HG02798 (cell line): ENCODE results near the gene HYAL3.
A peak's percentile ranks its signal among the peaks of the same experiment; 100 is the strongest.
"Not testable (repeated sequence)": the region's sequence is repeated elsewhere in the genome, so short reads cannot be mapped to it uniquely, and the experiment has no call there.

Experiments
- ATAC-seq: cut with Tn5 transposase; IDR thresholded peaks from one replicate; pipeline ENCODE4 v1.9.1; 2021; ENCODE audit warnings: mild to moderate bottlenecking; ENCODE audit not compliant: unreplicated experiment, poor library complexity

The HYAL3 gene

GRCh38 chr3:50293079-50293801 lies 6.0 kb downstream of the HYAL3 start:
- no peak for ATAC-seq

DNA sequence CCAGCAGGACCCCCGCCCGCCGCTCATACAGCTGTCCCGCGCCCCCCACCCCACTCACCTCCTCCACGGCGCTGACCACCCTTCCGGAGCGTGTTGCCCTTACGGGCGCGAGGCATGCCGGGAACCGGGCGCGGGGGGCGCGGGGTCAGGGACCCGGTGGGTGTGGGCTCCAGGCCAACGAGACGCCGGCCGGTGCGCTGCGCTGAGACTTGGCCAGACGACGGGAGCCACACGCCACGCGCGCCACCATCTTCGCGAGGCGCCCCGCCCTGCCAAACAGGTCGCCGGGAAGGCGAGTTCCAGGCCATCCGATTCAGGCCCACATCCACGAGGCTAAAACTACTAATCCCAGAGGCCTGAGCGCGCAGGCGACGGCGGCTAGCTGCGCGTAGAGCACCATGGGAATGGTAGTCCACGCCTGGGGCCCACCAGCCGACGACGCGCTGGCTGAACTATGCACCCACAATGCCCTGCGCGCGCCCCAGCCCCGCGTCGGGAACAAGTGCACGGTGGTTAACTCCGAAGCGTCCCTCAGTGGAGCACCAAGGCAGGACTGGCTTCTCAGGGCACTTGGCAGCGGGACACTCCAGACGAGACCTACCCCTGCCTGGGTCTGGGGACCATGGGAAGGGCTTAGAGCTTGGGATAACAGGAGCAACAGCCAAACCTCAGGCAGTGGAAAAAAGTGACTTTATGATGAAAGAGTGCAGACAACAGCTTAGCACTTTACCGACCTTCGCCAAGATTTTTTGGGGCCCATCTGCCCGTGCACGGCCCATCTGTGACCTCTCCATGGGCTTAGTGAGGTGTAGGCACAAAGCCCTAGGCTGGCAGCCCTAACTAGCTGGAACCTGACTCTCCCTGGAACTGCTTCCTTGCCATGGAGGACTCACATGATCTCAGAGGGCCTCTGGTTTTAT lies 6.8 kb downstream of the HYAL3 start, which contains the start of gene IFRD2:
TSS of gene IFRD2 (minus strand) at position 271 of the 920 bp plus-strand sequence. CDS start at position 116, 155 bp downstream.
- ATAC-seq, result peak; percentile 96

GRCh38 chr3:50290161-50290641 lies 9.0 kb downstream of the HYAL3 start:
- no peak for ATAC-seq

DNA sequence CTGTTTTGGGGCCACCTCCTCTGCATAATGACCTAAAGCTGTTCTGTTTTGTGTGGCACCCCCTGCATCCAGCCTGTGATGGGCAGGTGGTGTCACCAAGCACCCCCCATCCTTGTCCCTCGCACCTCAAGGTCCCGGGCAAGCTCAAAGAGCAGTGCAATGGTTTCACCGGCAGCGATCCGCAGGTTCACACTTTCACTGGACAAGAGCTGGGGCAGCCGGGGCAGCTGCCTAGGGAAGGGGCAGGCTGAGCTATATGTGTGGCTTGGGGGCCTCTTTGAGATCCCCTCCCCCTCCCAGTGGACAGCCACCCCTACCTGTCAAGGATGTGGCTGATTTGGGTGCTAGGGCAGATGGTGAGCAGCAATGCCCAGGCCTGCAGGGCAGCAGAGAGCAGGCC lies 10.1 kb downstream of the HYAL3 start:
- no peak for ATAC-seq

- no peak for ATAC-seq
Observed at GRCh38 chr3:50288387-50289007, 10.7 kb downstream of the HYAL3 start.

DNA sequence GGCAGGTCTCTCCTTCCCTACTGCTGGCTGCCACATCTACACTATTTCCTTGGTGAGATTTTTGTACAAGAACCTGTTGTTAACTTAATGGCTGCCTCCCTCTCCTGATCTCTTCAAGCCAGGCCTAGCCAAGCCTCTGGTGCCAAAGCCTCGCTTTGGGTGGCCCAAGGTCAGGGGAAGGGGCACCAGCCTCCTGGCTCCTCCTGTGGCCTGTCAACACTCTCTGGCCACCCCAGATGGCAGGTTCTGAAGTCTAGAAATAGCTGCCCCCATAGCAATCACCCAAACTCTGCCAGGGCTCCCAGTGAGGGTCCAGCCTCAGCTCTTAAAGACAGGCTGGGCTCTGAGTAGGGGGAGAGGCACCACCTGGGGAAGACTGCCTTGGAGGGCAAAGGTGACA lies 11.9 kb downstream of the HYAL3 start:
- no peak for ATAC-seq

DNA sequence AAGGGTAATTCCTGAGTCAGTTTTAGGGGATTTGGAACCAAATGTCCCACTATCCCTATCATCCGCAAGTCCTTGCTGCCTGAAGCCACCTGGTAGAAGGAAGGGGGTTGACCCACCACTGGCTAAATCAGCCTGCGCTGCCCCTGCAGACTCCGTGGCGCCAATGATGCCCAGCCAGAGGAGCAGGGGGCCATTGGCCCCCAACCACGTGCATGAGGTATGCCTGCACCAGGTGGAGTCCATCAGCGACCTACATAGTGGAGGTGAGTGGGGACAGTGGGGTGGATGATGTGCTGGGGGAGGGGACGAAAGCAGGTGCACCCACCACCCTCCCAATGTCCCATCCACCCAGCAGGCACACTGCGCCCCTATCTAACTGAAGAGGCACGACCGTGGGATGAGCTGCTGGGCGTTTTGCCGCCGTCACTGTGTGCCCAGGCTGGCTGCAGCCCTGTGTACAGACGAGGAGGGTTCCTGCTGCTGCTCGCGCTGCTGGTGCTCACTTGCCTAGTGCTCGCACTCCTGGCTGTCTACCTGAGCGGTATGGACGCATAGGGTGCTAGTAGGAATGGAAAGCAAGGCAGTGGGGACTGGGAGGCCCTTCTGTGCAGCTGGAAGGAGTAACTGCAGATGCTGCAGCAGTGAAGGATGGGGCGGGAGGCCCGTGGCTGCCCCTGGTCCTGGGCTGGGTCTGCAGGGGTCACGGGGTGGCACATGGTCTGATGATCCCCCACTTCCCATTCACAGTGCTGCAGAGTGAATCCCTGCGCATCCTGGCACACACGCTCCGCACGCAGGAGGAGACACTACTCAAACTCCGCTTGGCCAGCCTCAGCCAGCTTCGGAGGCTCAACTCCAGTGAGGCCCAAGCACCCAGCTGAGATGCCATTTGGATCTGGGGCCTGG lies 12.6 kb downstream of the HYAL3 start:
- no peak for ATAC-seq

DNA sequence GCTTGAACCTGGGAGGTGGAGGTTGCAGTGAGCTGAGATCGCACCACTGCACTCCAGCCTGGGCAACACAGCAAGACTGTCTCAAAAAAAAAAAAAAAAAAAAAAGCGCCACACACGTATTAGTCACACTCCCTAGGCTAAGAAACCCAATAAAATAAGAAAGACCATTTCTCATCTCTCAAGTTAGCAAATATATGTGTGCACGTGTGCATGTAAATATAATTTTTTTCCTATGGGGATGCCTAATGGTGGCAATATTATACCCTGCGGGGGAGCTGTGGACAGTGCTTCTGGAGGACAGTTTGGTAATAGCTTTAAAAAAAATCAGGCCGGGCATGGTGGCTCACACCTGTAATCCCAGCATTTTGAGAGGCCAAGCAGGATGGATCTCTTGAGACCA lies 15.1 kb downstream of the HYAL3 start:
- not testable (repeated sequence) for ATAC-seq

GRCh38 chr3:50279255-50280016 lies 19.8 kb downstream of the HYAL3 start:
- no peak for ATAC-seq

DNA sequence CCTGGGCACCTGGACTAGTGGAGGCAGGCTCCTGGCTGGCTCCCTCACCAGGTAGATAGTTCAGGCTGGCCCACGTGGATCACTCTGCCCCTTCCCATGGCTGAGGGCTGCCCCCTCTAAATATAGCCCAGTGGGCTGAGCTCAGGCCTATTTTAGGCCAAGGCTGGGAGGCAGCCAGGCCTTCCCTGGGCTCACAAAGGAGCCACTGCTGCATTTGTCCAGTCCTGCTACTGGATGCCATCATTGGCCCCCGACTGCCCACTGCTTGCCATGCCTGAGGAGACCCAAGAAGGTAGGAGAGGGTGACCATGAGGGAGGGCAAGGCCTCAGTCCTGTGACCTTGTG lies 20.4 kb downstream of the HYAL3 start, which contains the start of gene LSMEM2:
TSS of gene LSMEM2 (plus strand) at position 208 of the 345 bp plus-strand sequence. CDS start at position 235, 27 bp downstream.
- ATAC-seq, result no peak

- no peak for ATAC-seq
Observed at GRCh38 chr3:50278123-50278879, 20.9 kb downstream of the HYAL3 start.

DNA sequence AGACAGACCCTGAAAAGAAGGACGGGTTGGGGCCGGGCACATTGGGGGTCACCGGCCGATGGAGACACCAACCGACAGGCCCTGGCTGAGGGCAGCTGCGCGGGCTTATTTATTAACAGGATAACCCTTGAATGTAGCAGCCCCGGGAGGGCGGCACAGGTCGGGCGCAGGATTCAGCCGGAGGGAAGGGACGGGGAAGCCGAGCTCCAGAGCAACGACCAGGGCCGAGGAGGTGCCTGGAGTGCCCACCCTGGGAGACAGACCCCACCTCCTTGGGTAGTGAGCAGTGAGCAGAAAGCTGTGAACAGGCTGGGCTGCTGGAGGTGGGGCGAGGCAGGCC lies 22.5 kb downstream of the HYAL3 start:
- ATAC-seq, result no peak

DNA sequence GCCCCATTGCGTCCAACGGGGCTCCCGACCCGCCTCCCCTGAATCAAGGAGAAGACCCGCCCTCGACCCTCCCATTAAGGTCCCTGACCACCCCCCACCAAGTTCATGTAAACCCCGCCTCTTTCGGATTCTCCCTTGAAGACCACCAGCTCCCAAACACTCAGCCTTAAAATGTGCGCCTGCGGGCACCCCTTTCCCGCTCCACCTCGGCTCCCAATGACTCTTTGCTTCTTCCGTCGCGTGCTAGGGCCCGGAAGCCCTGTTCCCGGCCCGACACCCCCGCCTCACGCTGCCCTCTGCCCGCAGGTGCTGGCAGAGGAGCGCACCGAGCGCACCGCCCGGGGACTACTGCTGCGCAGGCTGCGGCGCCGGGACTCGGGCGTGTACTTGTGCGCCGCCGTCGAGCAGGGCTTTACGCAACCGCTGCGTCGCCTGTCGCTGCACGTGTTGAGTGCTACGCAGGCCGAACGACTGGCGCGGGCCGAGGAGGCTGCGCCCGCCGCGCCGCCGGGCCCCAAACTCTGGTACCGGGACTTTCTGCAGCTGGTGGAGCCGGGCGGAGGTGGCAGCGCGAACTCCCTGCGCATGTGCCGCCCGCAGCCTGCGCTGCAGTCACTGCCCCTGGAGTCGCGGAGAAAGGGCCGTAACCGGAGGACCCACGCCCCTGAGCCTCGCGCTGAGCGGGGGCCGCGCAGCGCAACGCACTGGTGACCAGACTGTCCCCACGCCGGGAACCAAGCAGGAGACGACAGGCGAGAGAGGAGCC lies 23.0 kb downstream of the HYAL3 start:
- no peak for ATAC-seq

DNA sequence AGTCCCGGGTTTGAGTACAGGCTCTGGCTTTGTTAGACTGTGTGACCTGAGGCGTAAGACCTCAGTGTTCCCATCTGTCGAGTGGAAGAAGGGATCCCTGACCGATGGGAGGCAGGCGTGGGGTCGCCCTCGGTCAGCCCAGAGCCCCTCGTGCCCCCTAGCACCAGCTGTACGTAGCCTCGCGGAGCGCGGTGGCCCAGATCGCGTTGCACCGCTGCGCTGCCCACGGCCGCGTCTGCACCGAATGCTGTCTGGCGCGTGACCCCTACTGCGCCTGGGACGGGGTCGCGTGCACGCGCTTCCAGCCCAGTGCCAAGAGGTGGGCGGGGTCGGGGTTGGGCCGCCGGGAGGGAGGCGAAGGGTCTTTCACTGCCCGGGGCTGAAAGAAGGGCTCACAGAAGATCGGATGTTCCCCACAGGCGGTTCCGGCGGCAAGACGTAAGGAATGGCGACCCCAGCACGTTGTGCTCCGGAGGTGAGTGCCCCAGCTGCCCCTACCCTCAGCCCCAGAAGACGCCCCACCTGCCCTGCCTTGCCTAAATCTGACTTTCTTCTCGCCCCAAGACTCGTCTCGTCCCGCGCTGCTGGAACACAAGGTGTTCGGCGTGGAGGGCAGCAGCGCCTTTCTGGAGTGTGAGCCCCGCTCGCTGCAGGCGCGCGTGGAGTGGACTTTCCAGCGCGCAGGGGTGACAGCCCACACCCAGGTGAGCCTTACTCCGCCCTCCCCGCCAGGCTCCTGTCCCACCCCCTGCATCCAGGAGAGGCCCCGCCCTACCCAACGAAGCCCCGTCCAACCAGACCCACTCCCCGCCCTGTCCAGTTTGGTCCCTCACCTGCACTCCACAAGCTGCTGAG lies 23.8 kb downstream of the HYAL3 start:
- no peak for ATAC-seq

GRCh38 chr3:50274371-50275104 lies 24.7 kb downstream of the HYAL3 start:
- ATAC-seq, result no peak

- no peak for ATAC-seq
Observed at GRCh38 chr3:50273689-50274065, 25.5 kb downstream of the HYAL3 start.
